ENCODE data around the gene CAMTA1. TPM values are rescaled to one million over a fixed set of nuclear protein-coding genes. Genes with fewer than 3 reads are reported as not detected.

The CAMTA1 gene
- total and polyA plus RNA-seq, 9 of the 15 experiments (the other 6 are each of a cell fraction or from before 2014, with no cell fraction given) = 43.9 to 161 (median 65.9) TPM

DNA sequence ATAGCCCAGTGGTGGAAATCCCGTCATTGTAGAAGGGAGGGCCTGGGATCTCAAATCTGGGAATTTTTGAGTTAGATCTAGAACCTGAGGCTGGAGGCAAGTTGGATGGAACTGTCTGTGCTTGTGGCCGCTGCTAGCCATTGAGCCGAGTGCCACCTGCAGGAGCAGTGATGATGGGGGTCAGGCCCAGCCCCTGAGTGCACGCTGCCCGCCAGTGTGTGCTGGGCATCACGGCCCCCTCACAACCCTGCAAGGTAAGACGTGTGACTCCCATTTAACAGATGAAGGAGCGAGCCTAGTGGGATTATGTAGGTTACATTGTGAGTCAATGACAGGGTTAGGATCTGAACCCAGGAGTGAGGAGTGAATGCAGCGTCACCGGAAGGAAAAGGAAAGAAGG is 407.2 kb downstream of the CAMTA1 start (continued):
- TF ChIP-seq, protein P1, sequence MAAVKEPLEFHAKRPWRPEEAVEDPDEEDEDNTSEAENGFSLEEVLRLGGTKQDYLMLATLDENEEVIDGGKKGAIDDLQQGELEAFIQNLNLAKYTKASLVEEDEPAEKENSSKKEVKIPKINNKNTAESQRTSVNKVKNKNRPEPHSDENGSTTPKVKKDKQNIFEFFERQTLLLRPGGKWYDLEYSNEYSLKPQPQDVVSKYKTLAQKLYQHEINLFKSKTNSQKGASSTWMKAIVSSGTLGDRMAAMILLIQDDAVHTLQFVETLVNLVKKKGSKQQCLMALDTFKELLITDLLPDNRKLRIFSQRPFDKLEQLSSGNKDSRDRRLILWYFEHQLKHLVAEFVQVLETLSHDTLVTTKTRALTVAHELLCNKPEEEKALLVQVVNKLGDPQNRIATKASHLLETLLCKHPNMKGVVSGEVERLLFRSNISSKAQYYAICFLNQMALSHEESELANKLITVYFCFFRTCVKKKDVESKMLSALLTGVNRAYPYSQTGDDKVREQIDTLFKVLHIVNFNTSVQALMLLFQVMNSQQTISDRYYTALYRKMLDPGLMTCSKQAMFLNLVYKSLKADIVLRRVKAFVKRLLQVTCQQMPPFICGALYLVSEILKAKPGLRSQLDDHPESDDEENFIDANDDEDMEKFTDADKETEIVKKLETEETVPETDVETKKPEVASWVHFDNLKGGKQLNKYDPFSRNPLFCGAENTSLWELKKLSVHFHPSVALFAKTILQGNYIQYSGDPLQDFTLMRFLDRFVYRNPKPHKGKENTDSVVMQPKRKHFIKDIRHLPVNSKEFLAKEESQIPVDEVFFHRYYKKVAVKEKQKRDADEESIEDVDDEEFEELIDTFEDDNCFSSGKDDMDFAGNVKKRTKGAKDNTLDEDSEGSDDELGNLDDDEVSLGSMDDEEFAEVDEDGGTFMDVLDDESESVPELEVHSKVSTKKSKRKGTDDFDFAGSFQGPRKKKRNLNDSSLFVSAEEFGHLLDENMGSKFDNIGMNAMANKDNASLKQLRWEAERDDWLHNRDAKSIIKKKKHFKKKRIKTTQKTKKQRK (IDR thresholded peaks at IDR 0.05; ENCODE audit: borderline replicate concordance, low read depth, low read length) = no peak
- TF ChIP-seq NELFE (IDR thresholded peaks at IDR 0.05; ENCODE audit: insufficient read depth, insufficient read length) = no peak
- TF ChIP-seq POLR2B (IDR thresholded peaks at IDR 0.05; ENCODE audit: low read depth, partially characterized antibody) = no peak

DNA sequence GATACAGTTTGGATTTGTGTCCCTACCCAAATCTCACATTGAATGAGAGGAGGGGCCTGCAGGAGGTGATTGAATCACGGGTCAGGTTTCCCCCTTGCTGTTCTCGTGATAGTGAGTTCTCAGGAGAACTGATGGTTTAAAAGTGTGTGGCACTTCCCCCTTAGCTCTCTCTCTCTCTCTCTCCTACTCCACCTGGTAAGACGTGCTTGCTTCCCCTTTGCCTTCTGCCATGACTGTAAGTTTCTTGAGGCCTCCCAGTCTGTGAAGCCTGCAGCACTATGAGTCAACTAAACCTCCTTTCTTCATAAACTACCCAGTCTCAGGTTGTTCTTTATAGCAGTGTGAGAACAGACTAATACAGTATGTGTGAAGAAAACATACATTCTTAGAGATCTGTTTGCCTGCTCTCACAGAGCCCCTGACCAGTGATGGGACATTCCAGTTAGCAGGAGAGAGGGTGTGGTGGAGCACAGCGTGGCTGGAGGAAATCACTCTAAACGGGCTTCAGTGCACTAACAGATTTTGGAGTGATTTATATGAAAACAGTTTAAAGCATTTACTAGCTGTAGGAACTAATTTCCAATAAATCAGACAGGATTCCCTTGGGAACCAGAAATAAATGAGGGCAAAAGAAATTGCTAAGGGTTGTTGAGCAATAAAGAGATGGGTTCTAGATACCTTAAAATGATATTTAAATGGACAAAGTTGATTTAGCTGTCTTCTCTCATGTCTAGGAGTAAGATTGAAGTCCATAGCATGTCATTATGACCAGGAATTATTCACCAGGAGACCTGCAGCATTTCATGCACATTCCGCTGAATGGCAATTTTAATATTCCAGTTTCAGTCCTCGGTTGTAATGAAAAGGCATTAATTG is 411.0 kb downstream of the CAMTA1 start:
- intact Hi-C loops (cut with micrococcal nuclease) (no loop called here), in situ Hi-C loops (cut with MboI) (no loop called here)
- H3K27ac ChIP-seq (ENCODE audit: extremely low read depth, low read depth, low read length) = no peak overlapping the region
- H3K9ac ChIP-seq (ENCODE audit: insufficient read depth in 1 of 2, low read depth in 2 of 2, low read length in 2 of 2) = no peak overlapping the region
- H3K27me3 ChIP-seq (ENCODE audit: control insufficient read depth in 2 of 2, insufficient read depth in 2 of 2, low read length in 2 of 2) = peaks cover 2 to 36% of the 10 kb centered on the region in 2 experiments; a peak in 4 of 5 replicates
- no peak overlapping the region for H3K4me2 ChIP-seq (ENCODE audit: insufficient read depth, low read length)
- no peak for FAIRE-seq
- no peaks in the 10 kb centered on the region for H3K79me2 ChIP-seq (ENCODE audit: control insufficient read depth, insufficient read depth, low read length)
- no peaks in the 10 kb centered on the region for H3K9me3 ChIP-seq (replicated peaks; ENCODE audit: control insufficient read depth, insufficient read depth, low read depth, low read length)
- no TSS peak for BruUV-seq (replicated peaks)
- H3K9me1 ChIP-seq (ENCODE audit: control insufficient read depth, insufficient read depth, low read length) = no peaks in the 10 kb centered on the region
- POLR2A ChIA-PET = no interaction called here
- no peak overlapping the region for H2AFZ ChIP-seq (ENCODE audit: low read depth, low read length)
- H3K4me1 ChIP-seq (replicated peaks in 1 of 2; ENCODE audit: control insufficient read depth in 2 of 2, insufficient read depth in 2 of 2, low read length in 2 of 2) = no peaks in the 10 kb centered on the region
- no peak overlapping the region for H3K4me3 ChIP-seq
- DNase-seq (ENCODE audit: extremely low read depth in 1 of 4, low spot score in 3 of 4) = no peak
- H4K20me1 ChIP-seq (replicated peaks; ENCODE audit: control insufficient read depth, insufficient read depth, low read length) = no peaks in the 10 kb centered on the region
- H3K36me3 ChIP-seq (ENCODE audit: control insufficient read depth, insufficient read depth, low read length) = no peaks in the 10 kb centered on the region
- CTCF ChIA-PET (ENCODE audit: low intra/inter-chr PET ratio) = no interaction called here
- no peak for ATAC-seq
- 2% methylated on average over 7 of the region's 7 CpGs for WGBS (ENCODE audit: insufficient coverage, low coverage, missing lambda C conversion rate)
- TF ChIP-seq ZNF785 (CRISPR knock-in tag; IDR thresholded peaks at IDR 0.05) (no peak), ZNF668 (CRISPR knock-in tag; IDR thresholded peaks at IDR 0.05) (no peak), KHSRP (IDR thresholded peaks at IDR 0.05) (no peak), FOXJ2 (tag; IDR thresholded peaks at IDR 0.05) (no peak), NCOR1 (IDR thresholded peaks at IDR 0.05) (no peak), TGIF2 (CRISPR knock-in tag; IDR thresholded peaks at IDR 0.05) (no peak), ETS2 (tag; IDR thresholded peaks at IDR 0.05; ENCODE audit: borderline replicate concordance, poor library complexity, severe bottlenecking) (no peak), TRIM28 (IDR thresholded peaks at IDR 0.05) (no peak), ZFX (CRISPR knock-in tag; IDR thresholded peaks at IDR 0.05) (no peak), SMC3 (conservative IDR thresholded peaks at IDR 0.05; ENCODE audit: insufficient read depth, low read depth, low read length) (no peak)
- TF ChIP-seq, protein P2, sequence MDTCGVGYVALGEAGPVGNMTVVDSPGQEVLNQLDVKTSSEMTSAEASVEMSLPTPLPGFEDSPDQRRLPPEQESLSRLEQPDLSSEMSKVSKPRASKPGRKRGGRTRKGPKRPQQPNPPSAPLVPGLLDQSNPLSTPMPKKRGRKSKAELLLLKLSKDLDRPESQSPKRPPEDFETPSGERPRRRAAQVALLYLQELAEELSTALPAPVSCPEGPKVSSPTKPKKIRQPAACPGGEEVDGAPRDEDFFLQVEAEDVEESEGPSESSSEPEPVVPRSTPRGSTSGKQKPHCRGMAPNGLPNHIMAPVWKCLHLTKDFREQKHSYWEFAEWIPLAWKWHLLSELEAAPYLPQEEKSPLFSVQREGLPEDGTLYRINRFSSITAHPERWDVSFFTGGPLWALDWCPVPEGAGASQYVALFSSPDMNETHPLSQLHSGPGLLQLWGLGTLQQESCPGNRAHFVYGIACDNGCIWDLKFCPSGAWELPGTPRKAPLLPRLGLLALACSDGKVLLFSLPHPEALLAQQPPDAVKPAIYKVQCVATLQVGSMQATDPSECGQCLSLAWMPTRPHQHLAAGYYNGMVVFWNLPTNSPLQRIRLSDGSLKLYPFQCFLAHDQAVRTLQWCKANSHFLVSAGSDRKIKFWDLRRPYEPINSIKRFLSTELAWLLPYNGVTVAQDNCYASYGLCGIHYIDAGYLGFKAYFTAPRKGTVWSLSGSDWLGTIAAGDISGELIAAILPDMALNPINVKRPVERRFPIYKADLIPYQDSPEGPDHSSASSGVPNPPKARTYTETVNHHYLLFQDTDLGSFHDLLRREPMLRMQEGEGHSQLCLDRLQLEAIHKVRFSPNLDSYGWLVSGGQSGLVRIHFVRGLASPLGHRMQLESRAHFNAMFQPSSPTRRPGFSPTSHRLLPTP (IDR thresholded peaks at IDR 0.05; ENCODE audit: borderline replicate concordance, extremely low read depth, insufficient read length) = no peak
